Smooth muscle cell (in vitro differentiated cells): ENCODE data around the gene PPL. TPM values are rescaled to one million over a fixed set of nuclear protein-coding genes. Genes with fewer than 3 reads are reported as not detected.

ENCODE experiments used
- DNase-seq: peaks from one replicate; lab custom pipeline; 2025; ENCODE audit not compliant: unreplicated experiment; lab: John Stamatoyannopoulos, UW
- H2AFZ ChIP-seq: fragments of 200-600 bp; sonication (generic); 2 replicates; pipeline ENCODE4 v1.6.0; 2016; ENCODE audit warnings: antibody characterized with exemption, low read depth, mild to moderate bottlenecking
- H3F3A ChIP-seq: fragments of 200-600 bp; sonication (generic); 2 replicates; pipeline ENCODE4 v1.6.0; 2017; ENCODE audit warnings: antibody characterized with exemption, low read depth
- H3K27ac ChIP-seq: fragments of 200-600 bp; sonication (generic); 2 replicates; pipeline ENCODE4 v1.5.1; 2016; ENCODE audit warnings: low read depth, mild to moderate bottlenecking
- H3K27me3 ChIP-seq: fragments of 200-600 bp; sonication (generic); 2 replicates; pipeline ENCODE4 v1.6.1; 2016; ENCODE audit warnings: low read depth, mild to moderate bottlenecking
- H3K36me3 ChIP-seq: fragments of 200-600 bp; sonication (generic); 2 replicates; pipeline ENCODE4 v1.5.1; 2016; ENCODE audit warnings: low read depth
- H3K4me1 ChIP-seq: fragments of 200-600 bp; sonication (generic); 2 replicates; pipeline ENCODE4 v1.5.1; 2016; ENCODE audit warnings: low read depth
- H3K4me2 ChIP-seq: fragments of 200-600 bp; sonication (generic); 2 replicates; pipeline ENCODE4 v1.6.0; 2016; ENCODE audit warnings: mild to moderate bottlenecking
- H3K4me3 ChIP-seq: fragments of 200-600 bp; sonication (generic); 2 replicates; pipeline ENCODE4 v1.5.1; 2016; ENCODE audit warnings: mild to moderate bottlenecking
- H3K79me2 ChIP-seq: fragments of 200-600 bp; sonication (generic); 2 replicates; pipeline ENCODE4 v1.6.0; 2016; ENCODE audit warnings: low read depth, mild to moderate bottlenecking
- H3K9ac ChIP-seq: fragments of 200-600 bp; sonication (generic); 2 replicates; pipeline ENCODE4 v1.6.0; 2016; ENCODE audit warnings: low read depth
- H3K9me3 ChIP-seq: fragments of 200-600 bp; sonication (generic); replicated peaks from 2 replicates; pipeline ENCODE4 v1.5.1; 2016; ENCODE audit warnings: low read depth
- H4K20me1 ChIP-seq: fragments of 200-600 bp; sonication (generic); 2 replicates; pipeline ENCODE4 v1.6.0; 2016; ENCODE audit warnings: low read depth
- WGBS: methylation state at CpG from one replicate; pipeline ENCODE4 v1.1.7; 2016; ENCODE audit warnings: low lambda C conversion rate; 5-methylcytosine and 5-hydroxymethylcytosine counted together
- polyA plus RNA-seq: library from polyadenylated mRNA; unstranded; fragments of >200 nt; fragmentation: Nextera tagmentation; extraction: Ambion mirVana; gene quantifications from 2 replicates; pipeline ENCODE4 v1.2.1, GENCODE V29; 2016
- total RNA-seq: library from RNA; depleted of rRNA; stranded (reverse); fragments of >200 nt; gene quantifications from 2 replicates; pipeline ENCODE4 v1.2.3, GENCODE V29; 2014
- TF ChIP-seq, protein P1 (sequence below): fragments of 200-600 bp; sonication (generic); IDR thresholded peaks from 2 replicates; pipeline ENCODE4 v1.5.1; 2017; ENCODE audit warnings: borderline replicate concordance, mild to moderate bottlenecking, antibody characterized with exemption; ENCODE audit not compliant: insufficient read depth, poor library complexity, severe bottlenecking

The PPL gene
- total and polyA plus RNA-seq, 2 experiments from 2014 or later = 3.0 to 7.7 TPM

DNA sequence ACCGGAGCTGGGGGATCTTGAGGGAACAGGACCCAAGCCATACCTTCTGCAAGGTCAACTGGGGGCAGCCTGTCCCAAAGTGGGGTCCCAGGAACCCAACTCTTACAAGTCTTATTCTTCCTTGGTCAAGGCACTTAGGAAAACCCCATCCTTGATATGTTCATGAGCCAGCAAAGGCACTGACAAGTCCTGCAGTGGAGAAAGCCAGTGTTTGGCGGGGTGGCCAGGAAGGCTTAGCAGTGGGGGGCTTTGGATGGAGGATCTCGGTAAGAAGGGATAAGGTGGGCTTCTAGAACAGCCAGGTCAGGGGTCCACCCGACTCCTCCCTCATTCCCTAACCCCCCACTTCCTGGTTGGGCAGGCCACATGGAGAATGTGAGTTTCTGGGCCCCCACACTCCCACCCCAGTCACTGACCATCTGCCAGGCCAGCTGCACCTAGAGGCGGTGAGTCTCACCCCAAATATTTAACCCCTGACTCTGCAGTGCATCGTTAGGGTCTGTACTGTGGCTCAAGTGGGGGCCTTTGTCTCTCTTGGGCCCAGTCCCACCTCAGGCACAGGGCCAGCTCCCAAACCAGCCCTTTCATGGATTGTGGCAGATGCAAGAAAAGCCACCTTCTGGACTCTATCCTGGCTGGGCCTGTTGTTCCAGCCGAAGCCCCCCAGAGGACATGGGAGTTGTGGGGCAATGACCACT is 22.3 kb downstream of the PPL start:
- no peaks in the 10 kb centered on the region for H3K79me2 ChIP-seq
- H2AFZ ChIP-seq = no peak overlapping the region
- no peaks in the 10 kb centered on the region for H4K20me1 ChIP-seq
- H3K9ac ChIP-seq = no peak overlapping the region
- no peaks in the 10 kb centered on the region for H3K4me1 ChIP-seq
- H3K4me2 ChIP-seq = no peak overlapping the region
- WGBS = 95% methylated on average over 7 of the region's 7 CpGs
- H3F3A ChIP-seq = no peaks in the 10 kb centered on the region
- H3K4me3 ChIP-seq = no peak overlapping the region
- no peak overlapping the region for H3K27ac ChIP-seq
- no peaks in the 10 kb centered on the region for H3K36me3 ChIP-seq
- TF ChIP-seq, protein P1, sequence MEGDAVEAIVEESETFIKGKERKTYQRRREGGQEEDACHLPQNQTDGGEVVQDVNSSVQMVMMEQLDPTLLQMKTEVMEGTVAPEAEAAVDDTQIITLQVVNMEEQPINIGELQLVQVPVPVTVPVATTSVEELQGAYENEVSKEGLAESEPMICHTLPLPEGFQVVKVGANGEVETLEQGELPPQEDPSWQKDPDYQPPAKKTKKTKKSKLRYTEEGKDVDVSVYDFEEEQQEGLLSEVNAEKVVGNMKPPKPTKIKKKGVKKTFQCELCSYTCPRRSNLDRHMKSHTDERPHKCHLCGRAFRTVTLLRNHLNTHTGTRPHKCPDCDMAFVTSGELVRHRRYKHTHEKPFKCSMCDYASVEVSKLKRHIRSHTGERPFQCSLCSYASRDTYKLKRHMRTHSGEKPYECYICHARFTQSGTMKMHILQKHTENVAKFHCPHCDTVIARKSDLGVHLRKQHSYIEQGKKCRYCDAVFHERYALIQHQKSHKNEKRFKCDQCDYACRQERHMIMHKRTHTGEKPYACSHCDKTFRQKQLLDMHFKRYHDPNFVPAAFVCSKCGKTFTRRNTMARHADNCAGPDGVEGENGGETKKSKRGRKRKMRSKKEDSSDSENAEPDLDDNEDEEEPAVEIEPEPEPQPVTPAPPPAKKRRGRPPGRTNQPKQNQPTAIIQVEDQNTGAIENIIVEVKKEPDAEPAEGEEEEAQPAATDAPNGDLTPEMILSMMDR = no peak
- H3K9me3 ChIP-seq = no peaks in the 10 kb centered on the region
- no peak for DNase-seq
- no peaks in the 10 kb centered on the region for H3K27me3 ChIP-seq

GRCh38 chr16:4913774-4914525 is 23.0 kb downstream of the PPL start:
- Histone ChIP-seq H3K36me3 (no peaks in the 10 kb centered on the region), H3K27me3 (no peaks in the 10 kb centered on the region), H3K27ac (no peak overlapping the region), H3K9ac (no peak overlapping the region), H3F3A (no peaks in the 10 kb centered on the region), H3K4me3 (no peak overlapping the region), H3K4me1 (no peaks in the 10 kb centered on the region), H2AFZ (no peak overlapping the region), H3K4me2 (no peak overlapping the region), H4K20me1 (no peaks in the 10 kb centered on the region), H3K79me2 (no peaks in the 10 kb centered on the region), H3K9me3 (no peaks in the 10 kb centered on the region)
- TF ChIP-seq, protein P1 = no peak
- DNase-seq = no peak
- WGBS = 91% methylated on average over 15 of the region's 15 CpGs

GRCh38 chr16:4913130-4913773 is 23.7 kb downstream of the PPL start:
- no peak for DNase-seq
- no peak overlapping the region for H3K27ac ChIP-seq
- TF ChIP-seq, protein P1 = no peak
- H3F3A ChIP-seq = no peaks in the 10 kb centered on the region
- no peak overlapping the region for H3K4me2 ChIP-seq
- H3K9ac ChIP-seq = no peak overlapping the region
- no peaks in the 10 kb centered on the region for H3K4me1 ChIP-seq
- H3K79me2 ChIP-seq = no peaks in the 10 kb centered on the region
- H4K20me1 ChIP-seq = no peaks in the 10 kb centered on the region
- no peak overlapping the region for H2AFZ ChIP-seq
- no peaks in the 10 kb centered on the region for H3K36me3 ChIP-seq
- no peak overlapping the region for H3K4me3 ChIP-seq
- H3K27me3 ChIP-seq = no peaks in the 10 kb centered on the region
- 95% methylated on average over 7 of the region's 7 CpGs for WGBS
- no peaks in the 10 kb centered on the region for H3K9me3 ChIP-seq
